ENCODE measurements around the gene TBX1.

DNA sequence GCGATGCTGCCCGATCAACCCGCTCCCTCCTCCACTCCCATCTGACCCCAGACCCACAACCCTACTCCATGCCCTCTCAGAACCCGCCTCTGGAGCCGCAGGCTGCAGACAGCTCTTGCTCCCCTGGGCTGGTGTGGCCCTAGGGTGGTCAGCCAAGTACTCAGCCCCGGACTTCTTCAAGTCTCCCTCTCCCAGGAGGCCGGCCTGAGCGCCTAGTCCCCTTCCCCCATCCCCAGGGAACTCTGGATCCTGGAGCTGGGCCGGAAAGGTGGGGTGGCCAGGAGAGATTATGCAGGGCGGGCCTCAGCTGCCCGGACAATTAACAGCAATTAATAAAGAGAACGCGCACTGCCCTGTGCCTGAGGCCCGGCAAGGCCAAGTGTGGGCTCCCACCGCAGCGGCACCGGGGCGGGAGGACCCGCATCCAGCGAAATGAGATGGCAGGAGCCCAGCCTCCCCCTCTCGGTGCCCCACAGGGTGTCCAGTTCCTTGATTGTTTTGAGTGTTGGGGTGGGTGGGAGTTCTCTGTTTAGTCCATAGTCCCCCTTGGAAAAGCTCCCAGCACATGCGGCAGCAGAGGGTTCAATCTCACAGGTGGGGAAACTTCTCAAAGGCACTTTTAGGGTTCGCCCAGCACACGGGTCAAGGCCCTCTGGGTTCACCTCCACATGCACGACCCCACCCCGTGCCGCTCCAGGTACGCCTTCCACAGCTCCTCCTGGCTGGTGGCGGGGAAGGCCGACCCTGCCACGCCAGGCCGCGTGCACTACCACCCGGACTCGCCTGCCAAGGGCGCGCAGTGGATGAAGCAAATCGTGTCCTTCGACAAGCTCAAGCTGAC, 3.1 kb downstream of the TBX1 start:
- TF ChIP-seq, protein P1, sequence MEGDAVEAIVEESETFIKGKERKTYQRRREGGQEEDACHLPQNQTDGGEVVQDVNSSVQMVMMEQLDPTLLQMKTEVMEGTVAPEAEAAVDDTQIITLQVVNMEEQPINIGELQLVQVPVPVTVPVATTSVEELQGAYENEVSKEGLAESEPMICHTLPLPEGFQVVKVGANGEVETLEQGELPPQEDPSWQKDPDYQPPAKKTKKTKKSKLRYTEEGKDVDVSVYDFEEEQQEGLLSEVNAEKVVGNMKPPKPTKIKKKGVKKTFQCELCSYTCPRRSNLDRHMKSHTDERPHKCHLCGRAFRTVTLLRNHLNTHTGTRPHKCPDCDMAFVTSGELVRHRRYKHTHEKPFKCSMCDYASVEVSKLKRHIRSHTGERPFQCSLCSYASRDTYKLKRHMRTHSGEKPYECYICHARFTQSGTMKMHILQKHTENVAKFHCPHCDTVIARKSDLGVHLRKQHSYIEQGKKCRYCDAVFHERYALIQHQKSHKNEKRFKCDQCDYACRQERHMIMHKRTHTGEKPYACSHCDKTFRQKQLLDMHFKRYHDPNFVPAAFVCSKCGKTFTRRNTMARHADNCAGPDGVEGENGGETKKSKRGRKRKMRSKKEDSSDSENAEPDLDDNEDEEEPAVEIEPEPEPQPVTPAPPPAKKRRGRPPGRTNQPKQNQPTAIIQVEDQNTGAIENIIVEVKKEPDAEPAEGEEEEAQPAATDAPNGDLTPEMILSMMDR (IDR thresholded peaks at IDR 0.05), result no peak
- no peak for TF ChIP-seq POLR2A (IDR thresholded peaks at IDR 0.05)

Measured in stomach (tissue), 4 donors.